Measurements from ENCODE around the gene IFI44. TPM values are rescaled to one million over a fixed set of nuclear protein-coding genes. Genes with fewer than 3 reads are reported as not detected.

IFI44 gene
- total and polyA plus RNA-seq, 10 of the 15 experiments (the other 5 are each of a cell fraction or from before 2014, with no cell fraction given): 37.7 to 272 (median 90.9) TPM

- FAIRE-seq: no peak
- TF ChIP-seq USF1 (IDR thresholded peaks at IDR 0.05; ENCODE audit: borderline replicate concordance, extremely low read length, insufficient read depth, low read depth, low read length) (no peak), CEBPZ (IDR thresholded peaks at IDR 0.05; ENCODE audit: low read depth, low read length) (no peak), ZZZ3 (IDR thresholded peaks at IDR 0.05; ENCODE audit: control insufficient read depth, insufficient read length, low read depth) (no peak), CBX3 (IDR thresholded peaks at IDR 0.05; ENCODE audit: borderline replicate concordance, low read depth) (no peak), SREBF2 (IDR thresholded peaks at IDR 0.05; ENCODE audit: low read length) (no peak), ESRRA (IDR thresholded peaks at IDR 0.05; ENCODE audit: low read length) (no peak), ETV6 (conservative IDR thresholded peaks at IDR 0.05 in 1 of 2, IDR thresholded peaks at IDR 0.05 in 1 of 2; ENCODE audit: borderline replicate concordance in 1 of 2, low read depth in 1 of 2) (no peak), JUND (IDR thresholded peaks at IDR 0.05; ENCODE audit: low read depth, low read length) (no peak), USF2 (IDR thresholded peaks at IDR 0.05; ENCODE audit: borderline replicate concordance, low read depth, low read length) (no peak), ATF2 (IDR thresholded peaks at IDR 0.05; ENCODE audit: low read length) (no peak), MTA2 (IDR thresholded peaks at IDR 0.05; ENCODE audit: low read depth) (no peak), POLR2AphosphoS2 (IDR thresholded peaks at IDR 0.05; ENCODE audit: low read depth, low read length) (no peak), MLLT1 (IDR thresholded peaks at IDR 0.05) (no peak)
Observed at GRCh38 chr1:78658901-78659300, 9.3 kb downstream of the IFI44 start.

More at GRCh38 chr1:78658901-78659300, 9.3 kb downstream of the IFI44 start:
- H3K4me3 ChIP-seq: no peak overlapping the region
- RAD21 ChIA-PET (ENCODE audit: unreplicated experiment): interaction anchor here (1.5 kb wide), 1 partner anchor 32 kb away, joined by 5 read pairs; no protein-coding TSS in a partner anchor
- H3K4me2 ChIP-seq (ENCODE audit: control insufficient read depth, insufficient read depth): peak overlapping the region; percentile 55; the same call in 1 of the 2 replicates
- SMC1A ChIA-PET (ENCODE audit: uncharacterized antibody, unreplicated experiment): interaction anchor here (2.1 to 3.4 kb wide), 2 partner anchors 12 to 17 kb away, joined by 9 to 21 read pairs; no protein-coding TSS in a partner anchor
- no peaks in the 10 kb centered on the region for H3K4me1 ChIP-seq (ENCODE audit: control insufficient read depth, insufficient read depth, low read length)
- no peak overlapping the region for H3K9ac ChIP-seq (ENCODE audit: control insufficient read depth, insufficient read depth, low read length)
- in situ Hi-C loops (cut with MboI): loop anchor here (5.0 kb wide), 1 partner anchor 37 kb away; the partner anchor contains the start of gene IFI44L
- H3K36me3 ChIP-seq (ENCODE audit: control insufficient read depth in 2 of 2, insufficient read depth in 2 of 2, low read length in 1 of 2): peaks cover 2 to 56% of the 10 kb centered on the region in 2 experiments; a peak in 3 of 4 replicates
- peaks cover 56% of the 10 kb centered on the region for H3K79me2 ChIP-seq (ENCODE audit: control insufficient read depth, insufficient read depth, low read length)
- ATAC-seq (no peak), DNase-seq (ENCODE audit: low read depth, low spot score) (no peak)
- H3K9me3 ChIP-seq (replicated peaks; ENCODE audit: control insufficient read depth, insufficient read depth, low read length): no peaks in the 10 kb centered on the region
- POLR2A ChIA-PET: no interaction called here
- H3K27me3 ChIP-seq (replicated peaks in 1 of 2; ENCODE audit: control insufficient read depth in 2 of 2, insufficient read depth in 2 of 2, low read length in 1 of 2): no peaks in the 10 kb centered on the region
- no peak overlapping the region for H3K27ac ChIP-seq (ENCODE audit: control insufficient read depth, insufficient read depth)
- H2AFZ ChIP-seq (ENCODE audit: control insufficient read depth, low read depth, low read length): no peak overlapping the region
- WGBS (ENCODE audit: insufficient coverage, insufficient replicate concordance, low lambda C conversion rate, missing lambda C conversion rate): 100% methylated on average over 1 of the region's 1 CpG
- H4K20me1 ChIP-seq (ENCODE audit: control insufficient read depth, insufficient read depth): no peaks in the 10 kb centered on the region
- intact Hi-C loops (cut with micrococcal nuclease; ENCODE audit: unreplicated experiment): no loop called here
- CTCF ChIA-PET: interaction anchor here (0.6 to 3.0 kb wide), 4 partner anchors 14 to 42 kb away, joined by 3 to 11 read pairs (median 6); no protein-coding TSS in a partner anchor
- no TSS peak for BruUV-seq (replicated peaks)
